Stimulated activated CD8-positive, alpha-beta memory T cell treated with anti-CD3 and anti-CD28 coated beads, Interleukin-12 subunit alpha, Interleukin-12 subunit beta, amount 100 ng/mL, for 24 hours (primary cell): Measurements from ENCODE around the gene EPS8L2.

Experiments
- DNase-seq: peaks from one replicate; pipeline ENCODE4 v3.0.0-alpha.2; 2020; ENCODE audit errors: extremely low read depth

Gene EPS8L2

DNA sequence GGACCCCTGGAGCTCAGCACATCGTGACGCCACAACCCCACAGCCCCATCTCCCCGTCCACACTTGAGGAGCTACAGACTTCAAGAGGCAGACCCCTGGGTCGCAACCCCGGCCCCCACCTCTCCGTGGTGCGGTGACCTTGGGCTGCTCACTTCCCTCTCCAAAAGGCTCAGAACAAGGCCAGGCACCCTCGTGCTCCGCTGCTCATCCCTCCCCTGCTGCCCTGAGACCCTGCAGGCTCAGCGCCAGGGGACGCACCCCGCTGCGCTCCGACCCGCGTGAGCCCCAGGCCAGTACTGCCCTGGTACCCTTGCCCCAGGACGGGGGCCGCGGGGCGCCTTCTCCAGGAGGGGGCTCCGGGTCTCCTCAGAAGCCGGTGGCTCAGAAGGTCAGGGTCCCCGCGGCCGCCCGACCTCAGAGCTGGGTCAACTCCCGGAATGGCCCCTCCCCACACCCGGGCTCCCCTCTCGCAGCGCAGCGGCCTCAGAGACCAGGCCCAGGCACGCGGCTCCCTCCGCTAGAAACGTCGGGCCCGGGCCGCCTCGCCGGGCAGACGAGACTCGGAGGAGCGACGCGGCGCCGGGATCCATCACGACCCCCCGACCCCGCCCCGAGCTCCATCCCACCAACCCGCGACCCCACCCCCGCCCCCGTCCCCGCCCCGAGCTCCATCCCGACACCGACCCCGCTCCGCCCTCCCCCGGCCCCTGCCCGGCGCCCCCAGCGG is 70.7 kb downstream of the EPS8L2 start:
- no peak for DNase-seq
